GM19463 (cell line): Measurements from ENCODE around the gene ALAS1.
A peak's percentile ranks its signal among the peaks of the same experiment; 100 is the strongest.

ENCODE experiments used
- ATAC-seq: cut with Tn5 transposase; IDR thresholded peaks from one replicate; pipeline ENCODE4 v1.9.1; 2021; ENCODE audit warnings: mild to moderate bottlenecking, moderate library complexity; ENCODE audit not compliant: unreplicated experiment

The ALAS1 gene

DNA sequence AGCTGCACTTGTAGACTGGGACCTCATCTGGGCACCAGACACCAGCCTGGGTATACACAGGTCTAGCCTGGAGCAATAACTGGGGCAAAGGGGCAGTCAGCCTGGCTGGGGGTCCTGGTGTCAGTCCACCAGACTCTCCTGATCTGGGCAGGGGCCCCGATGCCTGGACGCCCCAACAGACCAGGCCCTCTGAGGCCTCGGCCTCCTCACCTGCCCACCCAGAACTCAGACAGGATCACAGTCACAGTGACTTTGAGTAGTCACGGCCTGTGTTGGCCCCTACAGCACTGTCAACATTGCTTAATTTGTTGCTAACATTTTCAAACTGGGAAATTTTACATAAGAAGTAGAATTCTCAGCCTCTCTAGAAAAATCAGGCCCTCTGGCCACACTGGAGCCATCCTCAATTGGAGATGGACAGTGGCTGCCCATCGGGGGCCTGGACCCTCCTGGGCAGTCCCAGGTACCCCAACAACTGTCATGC is 35.2 kb downstream of the ALAS1 start:
- no peak for ATAC-seq

DNA sequence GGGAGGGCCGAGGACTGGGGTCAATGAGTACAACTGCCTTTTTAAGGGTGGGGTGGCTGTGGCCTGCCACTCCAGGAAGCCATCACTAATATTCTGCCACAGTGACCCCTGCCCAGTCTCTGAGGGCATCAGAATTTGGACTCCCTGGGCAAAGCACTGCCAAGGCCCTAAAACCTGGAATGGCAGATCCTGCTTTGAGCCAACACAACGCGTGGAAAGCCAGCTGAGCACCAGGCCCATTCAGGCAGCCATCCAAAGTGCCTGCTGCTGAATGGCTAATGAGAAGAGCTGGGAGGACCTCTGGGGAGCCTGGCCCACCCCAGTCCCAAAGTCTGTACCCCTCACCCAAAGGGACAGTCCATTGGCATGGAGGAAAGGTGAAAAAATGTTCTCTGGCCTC is 36.0 kb downstream of the ALAS1 start:
- ATAC-seq: no peak

DNA sequence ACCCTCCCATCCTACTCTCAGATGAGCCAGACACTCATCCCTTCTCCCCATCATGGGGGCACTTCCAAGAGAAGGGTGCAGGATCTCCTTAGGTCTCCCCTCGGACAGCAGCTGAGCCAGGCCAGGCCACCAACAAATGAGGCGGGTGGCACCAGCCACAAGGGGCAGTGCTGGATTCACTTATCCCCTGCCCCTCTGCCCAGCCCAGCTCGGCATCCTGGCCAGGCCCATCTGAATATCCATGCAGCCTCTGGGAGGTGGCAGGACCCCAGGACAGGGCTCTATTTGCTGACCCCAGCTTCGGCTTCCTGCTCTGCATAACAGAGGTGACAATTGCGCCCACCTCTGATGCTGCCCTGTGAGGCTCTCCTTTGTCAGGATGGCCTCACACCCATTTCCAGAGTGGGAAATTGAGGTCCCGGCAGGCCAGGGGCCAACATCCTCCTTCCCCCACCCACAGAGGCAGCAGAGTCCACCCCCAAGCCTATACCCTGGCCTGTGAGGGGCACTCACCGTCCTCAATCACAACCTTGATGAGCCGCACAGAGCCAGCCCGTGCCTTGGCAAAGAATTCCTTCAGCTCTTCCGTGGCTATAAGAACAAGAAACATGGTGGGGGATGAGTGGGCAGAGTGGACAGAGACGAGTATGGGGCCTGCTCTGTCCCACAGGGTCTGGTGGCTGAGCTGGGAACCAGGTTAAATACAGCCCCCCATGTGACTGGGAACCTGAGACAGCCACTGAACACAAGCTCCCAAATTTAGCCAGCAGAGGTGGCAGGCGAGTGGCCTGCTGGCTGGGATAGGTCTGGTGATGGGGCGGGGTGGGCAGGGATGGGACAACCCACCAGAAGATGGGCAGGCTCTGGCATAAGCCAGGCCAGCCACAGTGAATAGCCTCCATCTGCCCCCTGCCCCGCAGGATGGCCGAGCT is 36.8 kb downstream of the ALAS1 start:
- ATAC-seq: no peak

DNA sequence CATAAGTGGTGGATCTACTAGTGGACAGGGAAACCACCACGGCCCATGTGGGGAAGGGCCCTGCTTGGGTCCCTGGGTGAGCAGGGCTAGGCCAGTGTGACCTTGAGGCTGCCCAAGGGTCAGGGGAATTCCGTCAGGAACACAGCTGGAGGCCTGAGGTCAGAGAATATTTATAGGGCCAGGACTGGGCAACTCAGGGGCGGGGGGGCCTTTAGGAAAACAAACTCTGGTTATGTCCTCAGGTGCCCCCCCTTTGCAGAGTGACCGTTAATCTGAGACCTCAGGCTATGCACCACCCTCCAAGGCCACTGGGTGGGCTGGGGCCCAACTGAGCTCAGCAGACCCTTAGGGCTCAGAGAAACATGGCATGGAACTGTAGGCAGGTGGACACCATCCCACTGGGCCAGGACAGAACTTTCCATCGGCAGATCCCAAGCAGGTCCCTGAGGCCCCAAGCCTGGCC is 38.5 kb downstream of the ALAS1 start:
- ATAC-seq: no peak

DNA sequence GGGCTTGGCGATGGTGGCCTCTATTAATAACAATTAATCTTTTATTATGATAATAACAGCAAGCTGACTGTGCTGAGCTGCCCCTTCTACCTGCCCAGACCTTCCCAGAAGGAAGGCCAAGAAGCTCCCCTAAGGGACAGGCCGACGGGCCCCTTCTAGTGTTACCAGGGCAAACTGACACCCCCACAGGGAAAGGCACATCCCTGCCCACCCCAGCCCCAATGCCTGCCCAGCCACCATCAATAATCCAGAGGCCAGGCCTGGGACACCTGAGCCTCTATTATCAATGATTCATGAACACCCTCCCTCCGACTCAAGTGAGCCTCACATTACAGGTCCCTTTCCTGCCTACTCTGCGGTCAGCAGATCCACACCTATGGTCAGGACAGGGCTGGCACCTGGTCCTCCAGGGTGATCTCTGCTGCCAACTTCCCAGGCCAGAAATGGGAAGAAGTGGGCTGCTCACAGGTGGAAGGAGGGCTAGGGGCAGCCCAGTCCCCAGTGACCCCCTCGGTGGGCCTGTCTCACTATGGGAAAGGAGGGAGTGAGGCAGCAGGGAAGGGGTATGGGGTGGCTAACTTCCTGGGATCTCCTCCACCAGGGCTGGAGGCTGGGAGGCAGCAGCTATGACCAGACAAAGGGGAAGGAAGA is 39.2 kb downstream of the ALAS1 start:
- ATAC-seq: no peak

DNA sequence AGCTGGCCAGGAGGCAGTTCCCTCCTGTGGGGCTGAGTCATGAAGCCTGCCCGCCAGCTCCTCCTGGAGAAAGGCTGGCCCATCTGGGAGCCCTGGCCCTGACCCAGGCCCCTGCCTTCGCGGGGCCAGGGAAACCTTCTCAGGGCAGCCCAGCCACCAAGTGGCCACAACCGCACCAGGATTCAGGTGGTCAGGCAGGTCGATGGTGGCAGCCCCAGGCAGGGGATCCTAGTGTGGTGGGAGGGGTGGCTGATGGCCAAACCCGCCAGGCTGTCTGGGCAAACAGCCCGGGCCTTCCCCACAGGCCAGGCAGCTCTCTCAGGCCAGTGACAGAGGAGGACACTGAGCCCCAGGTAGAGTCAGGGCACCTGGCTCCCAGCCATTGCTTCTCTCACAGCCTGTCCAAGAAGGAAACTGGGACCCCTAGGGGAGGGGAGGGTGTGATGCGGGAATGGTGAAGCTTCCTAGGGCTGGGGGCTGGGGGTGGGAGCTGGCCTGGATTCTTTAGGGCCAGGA is 39.8 kb downstream of the ALAS1 start:
- no peak for ATAC-seq

DNA sequence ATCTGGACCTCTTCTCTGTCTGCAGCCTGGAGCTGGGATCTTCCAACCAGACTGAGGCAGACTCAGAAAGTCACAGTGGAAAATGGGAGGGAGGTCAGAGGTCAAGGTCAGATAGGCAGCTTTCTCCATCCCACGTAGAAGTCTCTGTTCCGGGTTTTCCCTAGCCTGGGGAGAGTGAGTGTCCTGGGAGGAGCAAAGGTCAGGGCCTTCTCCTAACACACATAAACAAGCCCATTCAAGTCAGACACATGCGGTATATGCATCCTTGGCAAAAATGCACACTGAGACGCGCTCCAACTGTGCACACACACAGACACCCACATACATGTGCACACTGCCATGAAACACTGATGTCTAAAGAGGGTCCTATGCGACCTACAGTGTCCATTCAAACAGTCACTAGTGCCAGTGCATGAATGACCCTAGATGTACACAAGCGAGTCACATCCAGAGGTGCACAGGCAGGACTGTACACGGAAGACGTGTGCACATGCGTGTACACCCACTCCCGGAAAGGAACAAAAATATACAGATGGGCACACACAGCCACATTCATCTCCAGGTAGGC is 40.3 kb downstream of the ALAS1 start:
- no peak for ATAC-seq

DNA sequence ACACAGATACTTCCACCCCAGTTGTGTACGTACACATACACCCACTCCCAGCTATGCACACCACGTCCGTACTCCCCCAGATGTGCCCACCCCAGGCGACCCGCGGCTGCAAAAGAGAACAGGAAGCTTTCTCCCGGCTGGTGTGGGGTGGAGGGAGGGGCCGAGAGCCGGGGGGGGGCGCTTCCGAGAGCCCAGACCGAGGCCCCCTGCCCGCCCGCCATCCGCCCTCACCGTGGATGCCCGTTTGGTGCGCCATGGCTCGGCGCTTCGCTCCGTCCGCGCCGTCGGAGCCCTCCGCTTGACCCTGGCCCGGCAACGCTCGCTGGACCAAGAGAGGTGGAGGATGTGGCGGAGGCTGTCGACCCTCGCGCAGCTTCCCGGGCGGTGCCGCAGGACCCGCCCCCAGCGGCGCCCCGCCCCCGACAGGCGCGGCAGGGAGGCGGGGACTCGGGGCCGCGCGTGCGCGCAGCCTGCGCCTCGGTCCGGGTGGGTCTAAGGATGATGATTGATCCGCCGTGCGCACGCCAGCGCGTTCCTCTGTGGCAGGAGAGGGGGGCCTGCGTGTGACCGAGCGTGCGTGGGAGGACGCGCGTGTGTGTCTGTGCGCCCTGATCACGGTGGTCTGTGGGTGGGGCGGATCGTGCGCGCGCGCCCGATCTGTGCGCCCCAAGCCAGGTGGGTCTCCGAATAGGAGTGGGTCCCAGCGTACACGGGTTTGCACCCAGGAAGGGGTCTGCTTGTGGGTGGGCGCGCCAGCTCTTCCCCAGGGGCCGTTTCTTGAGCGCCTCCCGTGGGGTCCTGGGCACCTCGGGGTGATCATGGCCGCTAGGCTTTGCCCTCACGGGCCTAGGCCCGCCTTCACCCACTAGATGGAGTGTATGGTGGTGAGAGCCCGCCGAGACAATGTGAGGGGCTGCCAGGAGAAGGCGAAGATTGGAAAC is 41.1 kb downstream of the ALAS1 start, which contains the start of gene TWF2:
TWF2 (minus strand) TSS at position 398 of the 941 bp plus-strand sequence; CDS start at position 256, 142 bp downstream.
- ATAC-seq: peak; percentile 72

DNA sequence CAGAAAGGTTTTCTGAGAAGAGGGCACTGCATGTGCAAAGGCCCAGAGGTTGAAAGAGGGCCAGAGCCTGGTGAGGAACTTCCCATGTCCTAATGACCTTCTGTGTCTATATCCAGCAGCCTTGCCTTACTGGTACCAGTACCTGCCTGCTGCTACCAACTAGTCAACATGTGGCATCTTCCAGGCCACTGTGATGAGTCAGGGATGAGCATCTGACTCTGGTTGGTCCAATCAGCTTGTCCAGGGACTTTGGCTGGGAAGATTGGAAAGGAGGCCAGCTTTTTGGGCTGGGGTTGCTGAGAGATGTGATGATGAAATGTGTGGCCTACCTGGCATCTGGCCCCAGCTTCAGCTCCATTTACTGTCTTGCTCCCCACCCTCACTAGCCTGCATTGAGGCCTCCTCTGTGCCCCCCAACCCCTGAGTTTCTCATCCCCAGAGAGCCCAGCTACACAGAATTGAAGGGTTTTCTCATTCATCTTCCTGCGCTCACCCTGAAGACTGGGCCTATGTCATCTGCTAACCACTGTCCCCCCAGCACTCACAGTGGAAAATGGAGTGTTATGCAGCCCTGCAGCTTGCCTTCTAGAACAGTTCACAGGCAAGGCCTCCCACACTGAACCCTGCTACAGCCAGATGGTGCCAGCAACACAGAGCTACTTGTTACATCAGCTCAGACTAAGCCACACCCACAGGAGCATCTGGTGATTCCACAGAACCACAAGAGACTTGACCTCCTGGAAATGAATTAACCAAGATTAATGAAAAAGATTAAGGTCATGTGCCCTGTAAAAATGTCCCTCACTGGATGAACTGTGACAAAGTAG is 42.3 kb downstream of the ALAS1 start:
- ATAC-seq: no peak

DNA sequence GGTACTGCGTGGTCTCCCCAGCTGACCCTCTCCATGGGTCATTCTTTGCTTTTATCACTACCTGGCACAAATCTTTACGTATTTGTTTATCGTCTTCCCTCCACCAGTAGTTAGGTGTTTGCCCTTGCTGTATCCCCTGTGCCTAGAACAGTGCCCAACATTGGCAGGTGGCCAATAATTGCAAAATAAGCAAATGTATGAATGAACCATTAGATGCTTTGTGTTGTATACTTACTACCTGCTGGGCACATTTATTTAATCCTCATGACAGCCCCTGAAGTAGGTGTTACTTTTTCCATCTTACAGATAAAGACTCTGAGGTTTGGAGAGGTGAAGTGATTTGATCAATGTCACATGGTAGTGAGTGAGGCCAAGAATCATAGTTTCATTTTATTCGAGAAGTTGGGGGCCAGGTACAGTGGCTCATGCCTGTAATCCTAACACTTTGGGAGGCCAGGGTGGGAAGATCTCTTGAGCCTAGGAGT is 43.0 kb downstream of the ALAS1 start:
- ATAC-seq: no peak

DNA sequence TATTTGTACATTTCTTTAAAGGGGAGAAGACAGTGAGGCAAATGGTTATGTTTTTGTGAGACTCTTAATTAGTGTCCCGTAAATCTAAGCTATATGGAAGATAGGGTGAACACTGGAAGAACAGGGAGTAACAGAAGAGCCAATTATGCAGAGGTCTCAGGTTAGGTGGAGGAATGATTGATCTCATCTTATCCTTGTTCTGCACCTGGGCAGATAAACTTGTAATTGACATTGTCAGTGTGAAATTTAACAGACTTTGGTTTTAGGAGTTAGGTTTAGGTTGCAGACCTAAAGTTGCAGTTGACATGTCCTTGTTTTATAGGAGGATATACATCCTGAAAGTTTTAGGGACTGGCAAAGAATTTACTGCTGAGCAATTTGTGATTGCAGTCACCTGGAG is 44.1 kb downstream of the ALAS1 start:
- ATAC-seq: no peak

DNA sequence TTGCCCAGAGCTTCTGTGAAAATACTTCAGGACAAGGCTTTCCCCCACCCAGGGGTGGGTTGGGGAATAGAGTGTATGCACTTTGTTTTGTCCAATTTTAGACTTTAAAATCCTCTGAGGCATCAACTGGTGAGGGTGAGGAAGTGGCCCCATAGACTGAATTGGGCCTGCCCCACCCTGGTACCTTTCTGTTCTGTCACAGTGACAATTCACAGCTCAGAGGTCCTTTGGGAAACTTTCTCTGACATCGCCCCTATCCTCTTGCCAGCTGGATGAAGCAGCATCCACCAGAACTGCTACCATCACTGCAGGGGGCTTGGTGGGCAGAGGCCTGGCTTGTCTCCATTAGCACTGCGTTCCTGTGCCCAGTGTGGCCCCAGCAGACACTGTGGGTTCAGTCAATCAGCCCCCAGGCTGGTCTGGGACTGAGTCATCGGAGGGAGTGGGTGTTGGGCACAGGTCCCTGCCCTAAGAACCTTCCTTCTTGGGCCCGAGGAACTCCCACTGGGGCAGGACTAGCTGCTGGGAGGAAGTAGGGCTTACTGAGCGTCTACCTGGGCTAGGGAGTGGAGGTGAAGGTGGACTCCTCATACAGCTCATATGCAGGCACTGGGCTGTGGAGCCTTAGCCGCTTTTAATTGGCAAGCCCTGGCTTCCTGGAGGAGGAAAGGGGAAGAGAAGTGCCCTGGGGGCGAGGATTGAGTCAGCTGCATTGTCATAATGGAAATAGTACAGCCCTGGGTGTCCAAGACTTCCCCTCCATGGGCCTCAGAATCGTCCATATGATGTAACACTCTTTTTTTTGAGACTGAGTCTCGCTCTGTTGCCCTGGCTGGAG is 46.0 kb downstream of the ALAS1 start:
- ATAC-seq: peak; percentile 41

DNA sequence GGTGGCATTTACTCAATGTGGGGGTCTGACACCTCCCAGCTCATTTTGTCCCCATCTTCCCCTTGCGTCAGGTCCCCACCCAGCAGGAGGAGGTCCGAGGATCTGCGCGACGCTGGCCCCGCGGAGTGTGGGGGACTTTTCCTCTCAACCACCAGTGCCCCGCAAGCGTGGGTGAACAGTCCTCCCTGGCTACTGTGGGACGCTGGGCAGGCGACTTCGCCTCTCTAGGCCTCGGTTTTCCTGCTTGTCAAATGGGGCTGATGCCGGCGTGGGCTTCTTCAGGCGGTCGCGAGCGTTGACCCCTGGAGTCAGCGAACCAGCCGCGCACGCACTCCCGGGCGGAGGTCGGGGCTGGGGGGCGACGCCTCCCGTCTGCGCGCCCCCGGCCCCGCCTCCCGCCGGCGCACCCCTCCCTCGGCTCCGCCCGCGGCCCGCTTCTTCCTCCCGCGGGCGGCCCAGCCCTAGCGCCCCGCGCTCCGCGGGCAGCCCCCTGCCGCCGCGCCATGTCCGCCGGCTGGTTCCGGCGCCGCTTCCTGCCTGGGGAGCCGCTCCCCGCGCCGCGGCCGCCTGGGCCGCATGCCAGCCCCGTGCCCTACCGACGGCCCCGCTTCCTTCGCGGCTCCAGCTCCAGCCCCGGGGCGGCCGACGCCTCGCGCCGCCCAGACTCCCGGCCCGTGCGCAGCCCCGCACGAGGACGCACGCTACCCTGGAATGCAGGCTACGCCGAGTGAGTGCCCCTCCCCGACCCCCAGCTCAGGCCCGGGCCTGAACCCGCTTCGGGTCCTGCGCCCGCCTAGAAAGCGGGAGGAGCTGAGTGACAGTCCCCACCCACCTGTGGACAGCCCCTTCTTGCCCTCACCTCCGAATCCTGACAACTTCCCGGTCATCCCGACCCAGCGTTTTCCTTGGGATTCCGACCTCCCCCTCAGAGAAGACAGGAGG is 47.6 kb downstream of the ALAS1 start, which contains the start of gene PPM1M:
PPM1M (plus strand) TSS at position 438 of the 942 bp plus-strand sequence; CDS start at position 504, 66 bp downstream.
- ATAC-seq: peak; percentile 31

DNA sequence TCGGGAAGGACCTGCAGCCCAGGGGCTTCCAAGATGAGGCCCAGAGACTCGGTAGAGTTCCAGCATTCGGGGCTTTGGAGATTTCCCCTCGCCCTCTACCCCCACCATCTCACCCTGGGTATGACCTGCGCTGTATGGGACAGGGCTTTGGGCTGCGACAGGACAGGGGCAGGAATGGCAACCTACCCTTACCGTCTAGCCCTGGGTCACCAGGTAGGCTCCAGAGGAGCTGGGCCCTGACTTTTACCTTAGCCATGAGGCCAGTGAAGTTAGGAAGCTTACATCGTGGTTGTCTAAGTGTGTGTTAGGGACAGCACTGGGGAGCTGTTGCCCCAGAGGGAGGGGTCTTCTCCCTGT is 48.3 kb downstream of the ALAS1 start:
- no peak for ATAC-seq

DNA sequence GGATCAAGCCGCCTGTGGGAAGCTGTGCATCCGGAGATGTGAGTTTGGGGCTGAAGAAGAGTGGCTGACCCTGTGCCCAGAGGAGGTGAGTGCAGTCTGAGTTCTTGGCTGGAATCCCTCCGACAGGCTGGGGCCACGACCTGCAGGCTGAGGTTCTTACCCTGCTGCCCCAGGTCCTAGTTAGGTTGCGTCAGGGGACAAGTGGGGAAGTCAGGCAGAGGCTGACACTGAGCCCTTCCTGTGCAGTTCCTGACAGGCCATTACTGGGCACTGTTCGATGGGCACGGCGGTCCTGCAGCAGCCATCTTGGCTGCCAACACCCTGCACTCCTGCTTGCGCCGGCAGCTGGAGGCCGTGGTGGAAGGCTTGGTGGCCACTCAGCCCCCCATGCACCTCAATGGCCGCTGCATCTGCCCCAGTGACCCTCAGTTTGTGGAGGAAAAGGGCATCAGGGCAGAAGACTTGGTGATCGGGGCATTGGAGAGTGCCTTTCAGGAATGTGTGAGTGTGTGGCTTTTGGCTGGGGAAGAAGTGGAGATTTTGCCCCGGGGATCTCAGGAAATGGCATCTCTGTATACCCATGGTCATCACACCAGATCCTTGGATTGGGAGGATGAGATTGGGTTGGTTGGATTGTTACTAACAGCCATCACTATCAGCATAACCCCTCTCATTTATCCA is 48.9 kb downstream of the ALAS1 start:
- no peak for ATAC-seq

DNA sequence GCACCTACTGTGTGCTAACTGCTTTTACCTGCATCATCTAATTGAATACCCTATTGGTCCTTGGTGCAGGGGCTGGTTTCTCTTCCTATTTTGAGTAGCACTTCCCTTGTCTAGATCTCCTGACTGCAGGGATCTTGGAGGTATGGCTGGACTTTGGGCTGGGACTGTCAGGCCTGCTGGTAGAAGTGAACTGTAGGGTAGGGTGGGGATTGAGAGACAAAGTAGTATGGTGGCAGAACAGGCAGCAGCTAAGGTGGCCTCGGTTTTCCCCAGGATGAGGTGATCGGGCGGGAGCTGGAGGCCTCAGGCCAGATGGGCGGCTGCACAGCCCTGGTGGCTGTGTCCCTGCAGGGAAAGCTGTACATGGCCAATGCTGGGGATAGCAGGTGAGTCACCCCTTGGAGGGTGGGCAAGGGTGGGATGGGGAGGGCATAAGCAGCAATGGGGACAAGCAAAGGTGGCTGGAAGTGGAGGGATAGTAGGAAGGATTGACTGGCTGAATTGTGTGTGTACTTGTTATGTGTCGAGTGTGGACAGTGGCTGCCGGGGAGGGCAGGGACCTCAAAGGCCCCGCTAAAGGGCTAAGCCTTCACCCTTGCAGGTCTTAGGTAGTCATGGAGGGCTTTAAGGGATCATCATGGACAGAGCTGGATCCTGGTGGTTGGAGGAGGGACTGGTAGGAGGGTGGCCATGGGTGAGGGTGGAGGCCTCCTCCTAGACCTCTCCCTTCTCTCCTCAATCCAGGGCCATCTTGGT is 49.6 kb downstream of the ALAS1 start:
- ATAC-seq: no peak
